Measurements from ENCODE around the gene IMMP2L.

- TF ChIP-seq EZH2phosphoT487 (IDR thresholded peaks at IDR 0.05; ENCODE audit: borderline replicate concordance, low read length) (no peak), CTCF (conservative IDR thresholded peaks at IDR 0.05; ENCODE audit: low read depth, low read length) (no peak), EZH2 (IDR thresholded peaks at IDR 0.05; ENCODE audit: low read length, unreplicated experiment) (no peak)
These were observed 322.9 kb downstream of the IMMP2L start for GRCh38 chr7:111239437-111239836.
